Endothelial cell of umbilical vein (primary cell): ENCODE data around the gene DESI2. TPM values are rescaled to one million over a fixed set of nuclear protein-coding genes. Genes with fewer than 3 reads are reported as not detected.

ENCODE experiments used
- BruUV-seq: library from RNA; stranded (reverse); fragments of 400-500 nt; replicated peaks from 2 replicates; lab custom pipeline; 2021; lab: Mats Ljungman, UMichigan
- CTCF ChIA-PET: fragments of 300-600, 350-600 bp; sonication (Branson Sonifier 250); formaldehyde crosslinking; loops from one replicate; lab custom pipeline; 2021; ENCODE audit warnings: antibody characterized with exemption, inconsistent platforms; lab: Charles Lee
- POLR2A ChIA-PET: fragments of 300-600, 350-600 bp; sonication (Branson Sonifier 250); formaldehyde crosslinking; loops from one replicate; lab custom pipeline; 2021; ENCODE audit warnings: antibody characterized with exemption, inconsistent platforms; lab: Charles Lee
- DNase-seq: peaks from one replicate; pipeline ENCODE4 v3.0.0-alpha.2; 2011; ENCODE audit warnings: low read depth, low spot score
- FAIRE-seq: peaks from 2 replicates; lab custom pipeline; 2011; peaks lifted over from hg19 to GRCh38; lab: Jason Lieb, UNC
- H2AFZ ChIP-seq: 2 replicates; pipeline ENCODE4 v1.6.0; 2012; ENCODE audit warnings: low read depth, low read length, control low read depth, inconsistent platforms
- H3K27ac ChIP-seq: 2 replicates; pipeline ENCODE4 v1.5.1; 2011; ENCODE audit warnings: low read depth, mild to moderate bottlenecking, control low read depth, low read length, moderate library complexity; ENCODE audit not compliant: insufficient read depth
- H3K27me3 ChIP-seq, 2 experiments: 2 replicates each; pipeline versions ENCODE4 v1.6.0 to v1.6.1; 2011; ENCODE audit warnings: low read length in 2 of 2, mixed read lengths in 1 of 2; ENCODE audit not compliant: control insufficient read depth in 2 of 2, insufficient read depth in 2 of 2
- H3K36me3 ChIP-seq, 2 experiments: 2 replicates in 1 of 2; 3 replicates in 1 of 2; pipeline ENCODE4 v1.5.1; 2011; ENCODE audit warnings: low read length in 2 of 2, mild to moderate bottlenecking in 1 of 2, moderate library complexity in 1 of 2; ENCODE audit not compliant: control insufficient read depth in 2 of 2, insufficient read depth in 2 of 2; ENCODE audit errors: extremely low read depth in 1 of 2
- H3K4me1 ChIP-seq: 3 replicates; pipeline ENCODE4 v1.5.1; 2011; ENCODE audit warnings: mild to moderate bottlenecking, low read length; ENCODE audit not compliant: control insufficient read depth, insufficient read depth; ENCODE audit errors: extremely low read depth
- H3K4me2 ChIP-seq: 2 replicates; pipeline ENCODE4 v1.6.1; 2011; ENCODE audit warnings: low read length, control low read depth, mixed read lengths; ENCODE audit not compliant: insufficient read depth
- H3K4me3 ChIP-seq, 3 experiments: fragments of 200-600 bp in 1 of 3; sonication (generic), shearing (Covaris generic) in 1 of 3; replicated peaks in 1 of 3; 2 replicates each; pipeline ENCODE4 v1.5.1; 2011 to 2016; ENCODE audit warnings: control low read depth in 3 of 3, low read length in 3 of 3, mild to moderate bottlenecking in 2 of 3, inconsistent platforms in 1 of 3, low read depth in 1 of 3, moderate library complexity in 1 of 3; ENCODE audit not compliant: insufficient read depth in 1 of 3
- H3K79me2 ChIP-seq: 2 replicates; pipeline ENCODE4 v1.6.0; 2012; ENCODE audit warnings: low read length, inconsistent platforms; ENCODE audit not compliant: control insufficient read depth, insufficient read depth
- H3K9ac ChIP-seq: replicated peaks from 2 replicates; pipeline ENCODE3; 2011; ENCODE audit warnings: low read length, control low read depth; ENCODE audit not compliant: insufficient read depth; ENCODE audit errors: extremely low read depth
- H3K9me1 ChIP-seq: replicated peaks from 3 replicates; pipeline ENCODE4 v1.6.0; 2011; ENCODE audit warnings: mild to moderate bottlenecking, low read length; ENCODE audit not compliant: control insufficient read depth, insufficient read depth; ENCODE audit errors: extremely low read depth
- H3K9me3 ChIP-seq: replicated peaks from 2 replicates; pipeline ENCODE4 v1.5.1; 2012; ENCODE audit warnings: low read length, inconsistent platforms; ENCODE audit not compliant: control insufficient read depth, insufficient read depth
- H4K20me1 ChIP-seq: replicated peaks from 2 replicates; pipeline ENCODE3; 2011; ENCODE audit warnings: mild to moderate bottlenecking, low read length; ENCODE audit not compliant: control insufficient read depth, insufficient read depth; ENCODE audit errors: extremely low read depth
- CTCF ChIP-seq, 2 donors: IDR thresholded peaks; 1 replicate in 1 of 2; 2 replicates in 1 of 2; pipeline ENCODE4 v1.5.1; 2011; ENCODE audit warnings: low read length in 2 of 2, mild to moderate bottlenecking in 2 of 2, moderate library complexity in 2 of 2, control low read depth in 1 of 2, inconsistent platforms in 1 of 2, low read depth in 1 of 2; ENCODE audit not compliant: insufficient read depth in 1 of 2; ENCODE audit errors: extremely low read depth in 1 of 2
- EZH2 ChIP-seq: IDR thresholded peaks from 2 replicates; pipeline ENCODE4 v1.6.1; 2012; ENCODE audit warnings: borderline replicate concordance, low read depth, mild to moderate bottlenecking, moderate library complexity, low read length, inconsistent platforms; ENCODE audit not compliant: severe bottlenecking
- FOS ChIP-seq: IDR thresholded peaks from 2 replicates; pipeline ENCODE4 v1.6.1; 2011; ENCODE audit warnings: mild to moderate bottlenecking, low read length, moderate library complexity, borderline replicate concordance; ENCODE audit not compliant: insufficient read depth
- GATA2 ChIP-seq: IDR thresholded peaks from 2 replicates; pipeline ENCODE4 v1.7.0; 2011; ENCODE audit warnings: low read depth, mild to moderate bottlenecking, moderate library complexity, mixed read lengths, low read length; ENCODE audit not compliant: insufficient read length, insufficient read depth
- JUN ChIP-seq: IDR thresholded peaks from 2 replicates; pipeline ENCODE4 v1.6.1; 2011; ENCODE audit warnings: borderline replicate concordance, low read depth; ENCODE audit not compliant: insufficient read length, insufficient read depth
- MYC ChIP-seq: IDR thresholded peaks from one replicate; pipeline ENCODE4 v1.6.1; 2011; ENCODE audit warnings: mild to moderate bottlenecking, low read depth, low read length
- POLR2A ChIP-seq: IDR thresholded peaks from 2 replicates; pipeline ENCODE4 v1.6.1; 2012; ENCODE audit warnings: low read depth, mild to moderate bottlenecking, control low read depth, low read length
- POLR2AphosphoS5 ChIP-seq: IDR thresholded peaks from 2 replicates; pipeline ENCODE4 v1.6.1; 2012; ENCODE audit warnings: low read depth, mild to moderate bottlenecking, control low read depth, low read length, moderate library complexity; ENCODE audit not compliant: insufficient read depth
- dilution Hi-C: fragments of 300-500 bp; cut with MboI; formaldehyde crosslinking; loops from one replicate; pipeline ENCODE4 v1.15.0; 2019; ENCODE audit warnings: low sequenced_read_pairs; ENCODE audit not compliant: extremely low pct_ligation_motif_present
- intact Hi-C: fragments of 100-400 bp; cut with micrococcal nuclease; formaldehyde crosslinking; loops from one replicate; pipeline ENCODE4 v1.10.0; 2022
- polyA plus RNA-seq, 4 experiments: library from polyadenylated mRNA; depleted of rRNA in 3 of 4; stranded (reverse) in 3 of 4; unstranded in 1 of 4; fragments of >200 nt; gene quantifications; 2 replicates each; pipeline versions ENCODE4 v1.2.1 to v1.2.3, GENCODE V29; 2011 to 2012; ENCODE audit warnings: missing spikeins in 1 of 4
- total RNA-seq: library from RNA; stranded (reverse); gene quantifications from 2 replicates; pipeline ENCODE4 v1.2.3, GENCODE V29; 2021
- TF ChIP-seq, protein P1 (sequence below): IDR thresholded peaks from 2 replicates; pipeline ENCODE4 v1.6.1; 2011; ENCODE audit not compliant: insufficient read depth, insufficient read length

Gene DESI2
- total and polyA plus RNA-seq, 2 donors (not counting 3 experiments of a cell fraction or from before 2014, with no cell fraction given) = 22.9 to 37.2 TPM

- no peak overlapping the region for H2AFZ ChIP-seq
- no peaks in the 10 kb centered on the region for H4K20me1 ChIP-seq
- H3K27me3 ChIP-seq = no peaks in the 10 kb centered on the region
- ChIA-PET POLR2A (no interaction called here), CTCF (interaction anchor here (1.1 kb wide), 1 partner anchor 101 kb away, joined by 4 read pairs; no protein-coding TSS in a partner anchor)
- intact Hi-C loops (no loop called here), dilution Hi-C loops (no loop called here)
- H3K9me1 ChIP-seq = no peaks in the 10 kb centered on the region
- peaks cover 11 to 18% of the 10 kb centered on the region in 2 experiments for H3K36me3 ChIP-seq
- H3K9ac ChIP-seq = no peak overlapping the region
- FAIRE-seq = no peak
- no TSS peak for BruUV-seq
- TF ChIP-seq, protein P1, sequence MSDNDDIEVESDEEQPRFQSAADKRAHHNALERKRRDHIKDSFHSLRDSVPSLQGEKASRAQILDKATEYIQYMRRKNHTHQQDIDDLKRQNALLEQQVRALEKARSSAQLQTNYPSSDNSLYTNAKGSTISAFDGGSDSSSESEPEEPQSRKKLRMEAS = no peak
- no peak for TF ChIP-seq POLR2AphosphoS5
- no peak for TF ChIP-seq POLR2A
- TF ChIP-seq FOS = no peak
- TF ChIP-seq CTCF (IDR thresholded peaks at IDR 0.05; ENCODE audit: extremely low read depth in 1 of 2, insufficient read depth in 1 of 2, low read depth in 1 of 2, low read length in 2 of 2) = no peak
- no peak for TF ChIP-seq GATA2
- no peak for TF ChIP-seq JUN
- no peak for TF ChIP-seq MYC
- TF ChIP-seq EZH2 = no peak
- H3K4me1 ChIP-seq = no peaks in the 10 kb centered on the region
- no peak overlapping the region for H3K27ac ChIP-seq
- DNase-seq = no peak
- H3K4me2 ChIP-seq = no peak overlapping the region
- no peaks in the 10 kb centered on the region for H3K79me2 ChIP-seq
- no peak overlapping the region for H3K4me3 ChIP-seq
- no peaks in the 10 kb centered on the region for H3K9me3 ChIP-seq
Observed at GRCh38 chr1:244695937-244696336, 43.0 kb downstream of the DESI2 start.
